ENCODE results near the gene SCARF2.

SCARF2 gene

DNA sequence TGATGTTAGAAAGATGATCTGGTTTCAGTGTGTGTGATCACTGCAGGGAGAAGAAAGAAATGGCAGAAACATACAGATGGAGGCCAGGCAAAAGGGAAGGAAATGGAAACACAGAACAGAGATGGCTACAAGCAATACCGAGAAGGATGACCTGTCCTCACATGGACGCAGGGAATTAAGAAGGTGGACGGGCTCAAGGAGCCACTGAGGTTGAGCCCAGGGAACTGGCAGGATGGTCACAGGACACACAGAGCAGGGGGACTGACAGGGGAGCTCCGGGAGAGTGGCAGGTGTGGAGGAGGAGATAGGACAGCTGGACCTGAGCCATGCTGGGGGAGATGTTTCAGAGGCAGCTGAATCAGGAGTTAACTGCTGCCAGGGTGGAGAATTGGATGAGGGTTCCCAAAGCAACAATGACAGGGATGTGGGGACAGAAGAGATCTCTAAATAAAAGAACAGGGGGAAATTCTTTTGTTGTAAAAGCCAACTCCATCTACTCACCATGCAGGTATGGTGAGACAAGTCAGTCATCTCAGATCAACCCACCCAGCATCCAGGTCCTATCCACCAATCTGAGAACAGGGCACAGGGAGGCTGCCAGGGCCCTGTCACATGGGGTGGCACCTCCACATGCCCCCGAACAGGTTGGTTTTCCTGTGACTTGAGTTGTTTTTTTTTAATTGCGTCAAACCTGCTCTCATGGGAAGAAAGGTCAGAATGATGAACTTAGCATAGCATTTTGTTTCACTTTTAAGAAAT, 31.7 kb upstream of the SCARF2 start:
- TF ChIP-seq TAF1 (IDR thresholded peaks at IDR 0.05; ENCODE audit: borderline replicate concordance, insufficient read depth, low read length) (no peak), POLR2AphosphoS5 (IDR thresholded peaks at IDR 0.05; ENCODE audit: low read depth, low read length) (no peak), SIN3A (IDR thresholded peaks at IDR 0.05; ENCODE audit: borderline replicate concordance, insufficient read depth, low read length) (no peak), FOXP2 (optimal IDR thresholded peaks at IDR 0.05; ENCODE audit: borderline replicate concordance, extremely low read depth, extremely low read length, insufficient read depth) (no peak)
- TF ChIP-seq, protein P1, sequence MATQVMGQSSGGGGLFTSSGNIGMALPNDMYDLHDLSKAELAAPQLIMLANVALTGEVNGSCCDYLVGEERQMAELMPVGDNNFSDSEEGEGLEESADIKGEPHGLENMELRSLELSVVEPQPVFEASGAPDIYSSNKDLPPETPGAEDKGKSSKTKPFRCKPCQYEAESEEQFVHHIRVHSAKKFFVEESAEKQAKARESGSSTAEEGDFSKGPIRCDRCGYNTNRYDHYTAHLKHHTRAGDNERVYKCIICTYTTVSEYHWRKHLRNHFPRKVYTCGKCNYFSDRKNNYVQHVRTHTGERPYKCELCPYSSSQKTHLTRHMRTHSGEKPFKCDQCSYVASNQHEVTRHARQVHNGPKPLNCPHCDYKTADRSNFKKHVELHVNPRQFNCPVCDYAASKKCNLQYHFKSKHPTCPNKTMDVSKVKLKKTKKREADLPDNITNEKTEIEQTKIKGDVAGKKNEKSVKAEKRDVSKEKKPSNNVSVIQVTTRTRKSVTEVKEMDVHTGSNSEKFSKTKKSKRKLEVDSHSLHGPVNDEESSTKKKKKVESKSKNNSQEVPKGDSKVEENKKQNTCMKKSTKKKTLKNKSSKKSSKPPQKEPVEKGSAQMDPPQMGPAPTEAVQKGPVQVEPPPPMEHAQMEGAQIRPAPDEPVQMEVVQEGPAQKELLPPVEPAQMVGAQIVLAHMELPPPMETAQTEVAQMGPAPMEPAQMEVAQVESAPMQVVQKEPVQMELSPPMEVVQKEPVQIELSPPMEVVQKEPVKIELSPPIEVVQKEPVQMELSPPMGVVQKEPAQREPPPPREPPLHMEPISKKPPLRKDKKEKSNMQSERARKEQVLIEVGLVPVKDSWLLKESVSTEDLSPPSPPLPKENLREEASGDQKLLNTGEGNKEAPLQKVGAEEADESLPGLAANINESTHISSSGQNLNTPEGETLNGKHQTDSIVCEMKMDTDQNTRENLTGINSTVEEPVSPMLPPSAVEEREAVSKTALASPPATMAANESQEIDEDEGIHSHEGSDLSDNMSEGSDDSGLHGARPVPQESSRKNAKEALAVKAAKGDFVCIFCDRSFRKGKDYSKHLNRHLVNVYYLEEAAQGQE (IDR thresholded peaks at IDR 0.05; ENCODE audit: insufficient read depth in 1 of 2, low read depth in 2 of 2, low read length in 2 of 2): no peak

DNA sequence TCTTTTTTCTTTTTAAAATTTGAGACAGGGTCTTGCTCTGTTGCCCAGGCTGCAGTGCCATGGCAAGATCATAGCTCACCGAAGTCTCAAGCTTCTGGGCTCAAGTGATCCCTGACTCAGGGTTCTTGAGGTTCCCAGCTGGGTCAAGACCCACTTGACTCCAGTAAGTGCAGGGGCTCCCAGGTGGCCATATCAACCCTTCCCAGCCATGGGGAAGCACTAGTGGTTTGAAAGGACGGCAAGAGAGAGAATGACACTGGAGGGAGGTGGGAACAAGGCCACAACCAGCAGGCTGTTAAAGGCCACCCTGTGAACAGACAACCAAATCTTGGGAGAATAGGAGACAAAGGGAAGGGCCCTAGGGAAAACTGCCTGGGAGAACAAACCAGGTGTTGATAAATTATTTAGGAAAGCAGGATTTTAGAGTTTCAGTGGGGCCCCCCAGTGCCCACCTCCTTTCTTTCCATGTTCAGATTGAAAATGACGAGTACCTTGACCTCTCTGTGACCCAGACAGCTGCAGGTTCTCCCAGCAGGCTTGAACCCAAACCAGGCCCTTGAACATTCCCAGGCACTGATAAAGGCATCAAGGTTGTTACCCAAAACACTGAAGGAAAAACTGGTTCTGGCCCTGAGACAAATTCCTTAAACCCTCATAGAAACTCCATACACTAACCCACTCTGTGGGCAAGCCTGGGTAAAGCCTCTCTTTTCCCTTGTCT, 29.2 kb upstream of the SCARF2 start:
- no peak for TF ChIP-seq SIN3A (IDR thresholded peaks at IDR 0.05; ENCODE audit: borderline replicate concordance, insufficient read depth, low read length)
- TF ChIP-seq, protein P1 (IDR thresholded peaks at IDR 0.05; ENCODE audit: insufficient read depth in 1 of 2, low read depth in 2 of 2, low read length in 2 of 2): no peak
- TF ChIP-seq POLR2AphosphoS5 (IDR thresholded peaks at IDR 0.05; ENCODE audit: low read depth, low read length): no peak
- TF ChIP-seq TAF1 (IDR thresholded peaks at IDR 0.05; ENCODE audit: borderline replicate concordance, insufficient read depth, low read length): no peak
- no peak for TF ChIP-seq FOXP2 (optimal IDR thresholded peaks at IDR 0.05; ENCODE audit: borderline replicate concordance, extremely low read depth, extremely low read length, insufficient read depth)

DNA sequence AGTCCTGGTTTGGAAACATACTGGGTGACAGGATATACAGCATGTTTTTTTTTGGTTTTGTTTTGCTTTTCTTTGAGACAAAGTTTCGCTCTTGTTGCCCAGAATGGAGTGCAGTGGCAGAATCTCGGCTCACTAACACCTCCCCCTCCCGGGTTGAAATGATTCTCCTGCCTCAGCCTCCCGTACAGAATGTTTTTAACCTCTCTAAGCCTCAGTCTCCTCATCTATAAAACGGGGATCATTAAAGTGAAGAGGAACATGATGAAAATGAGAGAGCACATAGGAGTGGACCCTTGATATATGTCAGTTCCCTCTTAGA, 28.1 kb upstream of the SCARF2 start:
- TF ChIP-seq POLR2AphosphoS5 (IDR thresholded peaks at IDR 0.05; ENCODE audit: low read depth, low read length): no peak
- TF ChIP-seq, protein P1 (IDR thresholded peaks at IDR 0.05; ENCODE audit: insufficient read depth in 1 of 2, low read depth in 2 of 2, low read length in 2 of 2): no peak
- TF ChIP-seq TAF1 (IDR thresholded peaks at IDR 0.05; ENCODE audit: borderline replicate concordance, insufficient read depth, low read length): no peak
- no peak for TF ChIP-seq FOXP2 (optimal IDR thresholded peaks at IDR 0.05; ENCODE audit: borderline replicate concordance, extremely low read depth, extremely low read length, insufficient read depth)
- TF ChIP-seq SIN3A (IDR thresholded peaks at IDR 0.05; ENCODE audit: borderline replicate concordance, insufficient read depth, low read length): no peak

DNA sequence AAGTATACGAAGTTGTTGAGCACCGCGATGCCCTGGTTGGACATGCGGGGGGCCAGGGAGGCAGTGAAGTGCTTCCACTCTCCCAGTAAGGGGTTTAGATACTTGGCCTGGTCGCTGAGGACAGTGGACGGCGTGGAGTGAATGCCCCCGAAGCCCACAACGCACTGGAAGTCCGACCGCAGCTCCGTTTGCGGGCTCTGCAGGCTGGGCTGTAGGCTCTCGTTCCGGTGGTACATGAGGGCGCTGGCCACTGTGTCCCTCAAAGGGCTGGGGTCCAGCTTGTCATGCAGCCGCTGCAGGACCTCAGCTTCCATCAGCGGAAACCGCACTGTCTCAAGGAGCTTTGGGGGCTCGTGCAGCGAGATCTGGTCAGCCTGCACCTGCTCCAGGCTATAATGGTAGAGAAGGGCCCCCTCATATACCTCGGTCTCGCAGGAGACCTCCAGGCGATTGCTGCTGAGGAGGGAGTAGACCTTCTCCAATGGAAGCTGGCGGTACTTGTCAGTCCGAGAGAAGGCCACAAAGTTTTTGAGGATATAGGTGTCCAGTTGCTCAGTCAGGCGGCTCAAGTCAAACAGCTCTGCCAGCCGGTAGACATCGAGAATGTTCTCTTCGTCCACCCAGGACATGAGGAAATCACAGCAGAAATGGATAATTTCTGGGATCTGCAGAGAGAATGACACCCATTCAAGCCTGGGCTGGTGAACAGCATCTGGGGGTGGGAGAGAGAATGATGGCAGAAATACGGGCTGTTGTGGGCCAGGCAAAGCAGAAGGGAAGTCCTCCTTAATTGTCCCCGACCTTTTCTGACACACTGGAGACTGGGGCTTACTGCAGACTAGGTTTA, 27.5 kb upstream of the SCARF2 start:
- TF ChIP-seq, protein P1 (IDR thresholded peaks at IDR 0.05; ENCODE audit: insufficient read depth in 1 of 2, low read depth in 2 of 2, low read length in 2 of 2): no peak
- TF ChIP-seq FOXP2 (optimal IDR thresholded peaks at IDR 0.05; ENCODE audit: borderline replicate concordance, extremely low read depth, extremely low read length, insufficient read depth) (no peak), SIN3A (IDR thresholded peaks at IDR 0.05; ENCODE audit: borderline replicate concordance, insufficient read depth, low read length) (no peak), TAF1 (IDR thresholded peaks at IDR 0.05; ENCODE audit: borderline replicate concordance, insufficient read depth, low read length) (no peak), POLR2AphosphoS5 (IDR thresholded peaks at IDR 0.05; ENCODE audit: low read depth, low read length) (no peak)
